ENCODE results near the gene CDX1.

Gene CDX1

DNA sequence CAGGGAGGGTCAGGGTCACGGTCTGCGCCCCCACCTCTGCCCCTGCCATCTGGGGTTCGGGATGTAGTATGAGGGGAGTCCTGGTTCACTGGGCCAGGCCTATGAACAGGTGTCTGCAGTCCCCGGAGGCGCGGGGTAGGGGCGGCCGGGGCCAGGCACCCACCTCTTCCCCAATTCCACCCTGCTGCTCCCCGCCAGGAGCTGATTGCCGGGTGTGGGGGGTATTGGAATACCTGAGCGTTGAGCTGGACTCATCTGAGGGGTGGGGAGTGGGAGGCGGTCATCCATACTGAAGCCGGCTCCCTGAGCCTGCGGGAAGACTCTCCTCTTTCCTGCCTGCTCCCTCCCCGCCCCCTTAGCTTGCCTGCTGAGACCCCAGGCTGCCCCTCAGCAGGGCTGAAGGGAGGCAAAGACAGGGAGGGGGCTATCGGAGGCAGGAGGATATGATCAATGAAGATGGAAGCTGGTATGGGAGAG is 24.0 kb downstream of the CDX1 start:
- no peak overlapping the region for H3K4me3 ChIP-seq (ENCODE audit: control insufficient read depth, low read depth, low read length)
- no peak for TF ChIP-seq CTCF (conservative IDR thresholded peaks at IDR 0.05; ENCODE audit: control insufficient read depth, insufficient read depth, low read depth, low read length)
- no peak for DNase-seq (ENCODE audit: low read depth)

- no peak for TF ChIP-seq CTCF (conservative IDR thresholded peaks at IDR 0.05; ENCODE audit: control insufficient read depth, insufficient read depth, low read depth, low read length)
- H3K4me3 ChIP-seq (ENCODE audit: control insufficient read depth, low read depth, low read length) = no peak overlapping the region
- DNase-seq (ENCODE audit: low read depth) = no peak
These were observed 24.4 kb downstream of the CDX1 start for GRCh38 chr5:150190987-150191386.

DNA sequence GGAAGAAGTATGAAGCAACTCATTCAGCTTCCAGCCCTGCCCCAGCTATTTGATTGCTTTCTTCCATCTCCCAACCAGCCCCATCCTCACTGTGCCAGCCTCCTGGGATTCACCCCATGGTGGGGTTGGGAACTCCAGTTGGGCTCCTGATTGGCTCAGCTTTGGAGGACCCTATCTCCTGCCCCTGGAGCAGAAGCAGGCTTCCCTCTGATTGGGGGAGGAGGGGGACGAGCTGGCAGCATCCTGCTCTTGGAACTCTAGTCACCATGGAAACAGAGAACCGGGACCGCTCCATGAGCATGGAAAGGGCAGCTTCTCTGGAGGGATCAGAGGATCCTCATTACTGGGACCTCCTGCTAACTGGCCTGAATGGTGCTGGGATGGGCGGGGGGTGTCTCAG is 25.9 kb downstream of the CDX1 start:
- no peak overlapping the region for H3K4me3 ChIP-seq (ENCODE audit: control insufficient read depth, low read depth, low read length)
- DNase-seq (ENCODE audit: low read depth) = no peak
- TF ChIP-seq CTCF (conservative IDR thresholded peaks at IDR 0.05; ENCODE audit: control insufficient read depth, insufficient read depth, low read depth, low read length) = no peak

- TF ChIP-seq CTCF (conservative IDR thresholded peaks at IDR 0.05; ENCODE audit: control insufficient read depth, insufficient read depth, low read depth, low read length) = no peak
- DNase-seq (ENCODE audit: low read depth) = no peak
These were observed 29.3 kb downstream of the CDX1 start for GRCh38 chr5:150195736-150196485.

DNA sequence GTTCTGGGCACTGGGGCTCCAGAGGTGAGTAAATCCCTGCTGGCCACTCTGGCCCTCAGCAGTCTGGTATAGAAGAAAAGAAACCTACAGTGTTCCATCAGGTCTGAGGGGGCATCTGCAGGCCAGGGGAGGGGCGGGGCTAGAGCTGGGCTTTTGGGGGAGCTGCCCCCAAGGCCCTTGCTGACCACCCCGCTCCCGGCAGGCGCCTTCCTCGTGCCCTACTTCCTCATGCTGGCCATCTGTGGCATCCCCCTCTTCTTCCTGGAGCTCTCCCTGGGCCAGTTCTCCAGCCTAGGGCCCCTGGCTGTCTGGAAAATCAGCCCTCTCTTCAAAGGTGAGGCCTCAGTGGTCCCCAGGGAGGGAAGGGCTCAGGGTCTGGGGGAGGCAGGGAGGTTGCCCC is 29.9 kb downstream of the CDX1 start:
- DNase-seq (ENCODE audit: low read depth) = no peak
- H3K4me3 ChIP-seq (ENCODE audit: control insufficient read depth, low read depth, low read length) = no peak overlapping the region
- TF ChIP-seq CTCF (conservative IDR thresholded peaks at IDR 0.05; ENCODE audit: control insufficient read depth, insufficient read depth, low read depth, low read length) = no peak

More at GRCh38 chr5:150195736-150196485, 29.3 kb downstream of the CDX1 start:
- H3K4me3 ChIP-seq (ENCODE audit: control insufficient read depth, low read depth, low read length) = no peak overlapping the region

DNA sequence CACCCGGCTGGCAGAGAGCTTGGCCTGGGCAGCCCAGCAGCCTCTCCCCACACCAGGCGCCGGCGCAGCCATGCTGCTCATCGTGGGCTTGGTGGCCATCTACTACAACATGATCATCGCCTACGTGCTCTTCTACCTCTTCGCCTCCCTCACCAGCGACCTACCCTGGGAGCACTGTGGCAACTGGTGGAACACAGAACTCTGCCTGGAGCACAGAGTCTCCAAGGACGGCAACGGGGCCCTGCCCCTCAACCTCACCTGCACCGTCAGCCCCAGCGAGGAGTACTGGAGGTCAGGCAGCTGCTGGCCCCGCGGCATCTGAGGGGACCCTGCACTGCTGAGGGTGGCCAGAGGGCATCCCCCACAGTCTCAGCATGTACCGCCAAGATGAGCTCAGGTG is 30.4 kb downstream of the CDX1 start:
- DNase-seq (ENCODE audit: low read depth) = no peak
- TF ChIP-seq CTCF (conservative IDR thresholded peaks at IDR 0.05; ENCODE audit: control insufficient read depth, insufficient read depth, low read depth, low read length) = no peak
- H3K4me3 ChIP-seq (ENCODE audit: control insufficient read depth, low read depth, low read length) = no peak overlapping the region

Data from fibroblast of mammary gland (primary cell).